Measurements from ENCODE around the gene GINS2. TPM values are rescaled to one million over a fixed set of nuclear protein-coding genes. Genes with fewer than 3 reads are reported as not detected.

Gene GINS2
- total RNA-seq, 1 experiment from 2014 or later = 53.3 TPM

DNA sequence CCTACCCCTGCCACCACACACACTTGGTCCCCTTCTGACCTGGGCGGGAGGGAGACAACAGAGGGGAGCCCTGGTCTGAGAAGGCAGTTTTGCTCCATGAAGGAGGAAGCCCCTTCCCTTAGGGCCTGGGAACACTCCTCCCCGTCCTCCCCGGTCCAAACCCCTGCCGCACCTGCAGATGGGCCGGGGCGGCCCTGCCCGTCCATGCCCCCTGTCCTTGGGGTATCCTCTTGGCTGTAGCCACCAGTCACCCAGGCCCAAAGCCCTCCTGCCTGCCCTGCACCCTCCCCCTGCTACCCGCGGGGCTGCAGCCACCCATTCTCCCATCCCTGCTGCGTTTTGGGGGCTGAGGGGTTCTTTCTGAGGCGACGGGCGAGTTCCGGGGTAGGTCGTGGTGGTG, 41.8 kb downstream of the GINS2 start:
- CTCF ChIA-PET = no interaction called here

More for the DNA sequence above, 41.8 kb downstream of the GINS2 start:
- DNase-seq (ENCODE audit: low read depth, low spot score) = no peak
- Histone ChIP-seq H3K4me3 (replicated peaks in 1 of 2; ENCODE audit: low read depth in 1 of 2, low read length in 2 of 2) (no peak overlapping the region), H3K9me3 (ENCODE audit: control insufficient read depth in 1 of 2, insufficient read depth in 1 of 2, low read depth in 1 of 2, low read length in 2 of 2) (no peaks in the 10 kb centered on the region), H3K27me3 (ENCODE audit: insufficient read depth, low read length) (no peaks in the 10 kb centered on the region), H2AFZ (ENCODE audit: low read depth, low read length, poor library complexity, severe bottlenecking) (no peak overlapping the region), H4K20me1 (ENCODE audit: insufficient read depth) (peaks cover 13% of the 10 kb centered on the region; the same call in 1 of the 2 replicates), H3K4me1 (ENCODE audit: control insufficient read depth in 1 of 2, insufficient read depth in 2 of 2, low read length in 2 of 2) (peaks cover 30 to 56% of the 10 kb centered on the region in 2 experiments), H3K79me2 (ENCODE audit: insufficient read depth, low read length) (peaks cover 20% of the 10 kb centered on the region; the same call in 1 of the 2 replicates), H3K36me3 (ENCODE audit: control insufficient read depth in 1 of 2, insufficient read depth in 2 of 2, low read length in 2 of 2) (no peaks in the 10 kb centered on the region; a peak in 1 of 4 replicates), H3K4me2 (ENCODE audit: low read length) (no peak overlapping the region), H3K9me2 (ENCODE audit: insufficient read depth) (no peaks in the 10 kb centered on the region), H3K27ac (ENCODE audit: low read depth, low read length) (no peak overlapping the region), H3K9ac (ENCODE audit: low read length) (no peak overlapping the region)
- no peak for ATAC-seq
- intact Hi-C loops (cut with micrococcal nuclease) = no loop called here
- POLR2A ChIA-PET = no interaction called here
- TF ChIP-seq, protein P1, sequence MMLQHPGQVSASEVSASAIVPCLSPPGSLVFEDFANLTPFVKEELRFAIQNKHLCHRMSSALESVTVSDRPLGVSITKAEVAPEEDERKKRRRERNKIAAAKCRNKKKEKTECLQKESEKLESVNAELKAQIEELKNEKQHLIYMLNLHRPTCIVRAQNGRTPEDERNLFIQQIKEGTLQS (IDR thresholded peaks at IDR 0.05) = no peak
- TF ChIP-seq POLR2A (IDR thresholded peaks at IDR 0.05; ENCODE audit: borderline replicate concordance, extremely low read depth, insufficient read depth, insufficient read length) = no peak
- no peak for TF ChIP-seq EGR1 (IDR thresholded peaks at IDR 0.05; ENCODE audit: low read depth)
- TF ChIP-seq, protein P2, sequence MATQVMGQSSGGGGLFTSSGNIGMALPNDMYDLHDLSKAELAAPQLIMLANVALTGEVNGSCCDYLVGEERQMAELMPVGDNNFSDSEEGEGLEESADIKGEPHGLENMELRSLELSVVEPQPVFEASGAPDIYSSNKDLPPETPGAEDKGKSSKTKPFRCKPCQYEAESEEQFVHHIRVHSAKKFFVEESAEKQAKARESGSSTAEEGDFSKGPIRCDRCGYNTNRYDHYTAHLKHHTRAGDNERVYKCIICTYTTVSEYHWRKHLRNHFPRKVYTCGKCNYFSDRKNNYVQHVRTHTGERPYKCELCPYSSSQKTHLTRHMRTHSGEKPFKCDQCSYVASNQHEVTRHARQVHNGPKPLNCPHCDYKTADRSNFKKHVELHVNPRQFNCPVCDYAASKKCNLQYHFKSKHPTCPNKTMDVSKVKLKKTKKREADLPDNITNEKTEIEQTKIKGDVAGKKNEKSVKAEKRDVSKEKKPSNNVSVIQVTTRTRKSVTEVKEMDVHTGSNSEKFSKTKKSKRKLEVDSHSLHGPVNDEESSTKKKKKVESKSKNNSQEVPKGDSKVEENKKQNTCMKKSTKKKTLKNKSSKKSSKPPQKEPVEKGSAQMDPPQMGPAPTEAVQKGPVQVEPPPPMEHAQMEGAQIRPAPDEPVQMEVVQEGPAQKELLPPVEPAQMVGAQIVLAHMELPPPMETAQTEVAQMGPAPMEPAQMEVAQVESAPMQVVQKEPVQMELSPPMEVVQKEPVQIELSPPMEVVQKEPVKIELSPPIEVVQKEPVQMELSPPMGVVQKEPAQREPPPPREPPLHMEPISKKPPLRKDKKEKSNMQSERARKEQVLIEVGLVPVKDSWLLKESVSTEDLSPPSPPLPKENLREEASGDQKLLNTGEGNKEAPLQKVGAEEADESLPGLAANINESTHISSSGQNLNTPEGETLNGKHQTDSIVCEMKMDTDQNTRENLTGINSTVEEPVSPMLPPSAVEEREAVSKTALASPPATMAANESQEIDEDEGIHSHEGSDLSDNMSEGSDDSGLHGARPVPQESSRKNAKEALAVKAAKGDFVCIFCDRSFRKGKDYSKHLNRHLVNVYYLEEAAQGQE (IDR thresholded peaks at IDR 0.05; ENCODE audit: low read depth) = no peak
- no peak for TF ChIP-seq CBX3 (IDR thresholded peaks at IDR 0.05; ENCODE audit: low read depth)
- TF ChIP-seq, protein P3, sequence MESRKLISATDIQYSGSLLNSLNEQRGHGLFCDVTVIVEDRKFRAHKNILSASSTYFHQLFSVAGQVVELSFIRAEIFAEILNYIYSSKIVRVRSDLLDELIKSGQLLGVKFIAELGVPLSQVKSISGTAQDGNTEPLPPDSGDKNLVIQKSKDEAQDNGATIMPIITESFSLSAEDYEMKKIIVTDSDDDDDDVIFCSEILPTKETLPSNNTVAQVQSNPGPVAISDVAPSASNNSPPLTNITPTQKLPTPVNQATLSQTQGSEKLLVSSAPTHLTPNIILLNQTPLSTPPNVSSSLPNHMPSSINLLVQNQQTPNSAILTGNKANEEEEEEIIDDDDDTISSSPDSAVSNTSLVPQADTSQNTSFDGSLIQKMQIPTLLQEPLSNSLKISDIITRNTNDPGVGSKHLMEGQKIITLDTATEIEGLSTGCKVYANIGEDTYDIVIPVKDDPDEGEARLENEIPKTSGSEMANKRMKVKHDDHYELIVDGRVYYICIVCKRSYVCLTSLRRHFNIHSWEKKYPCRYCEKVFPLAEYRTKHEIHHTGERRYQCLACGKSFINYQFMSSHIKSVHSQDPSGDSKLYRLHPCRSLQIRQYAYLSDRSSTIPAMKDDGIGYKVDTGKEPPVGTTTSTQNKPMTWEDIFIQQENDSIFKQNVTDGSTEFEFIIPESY (IDR thresholded peaks at IDR 0.05; ENCODE audit: extremely low read depth, insufficient replicate concordance, low read length) = no peak
- TF ChIP-seq ZFX (IDR thresholded peaks at IDR 0.05) = no peak
- no TSS peak for BruUV-seq (replicated peaks)
- RAD21 ChIA-PET (ENCODE audit: low non-redundant PET in 1 of 2, low total read pairs in 2 of 2, uncharacterized antibody in 2 of 2, unreplicated experiment in 2 of 2) = no interaction called here
